Posterior vena cava (tissue), 2 donors: Measurements from ENCODE around the gene SKAP1. TPM values are rescaled to one million over a fixed set of nuclear protein-coding genes. Genes with fewer than 3 reads are reported as not detected.

Source experiments
- DNase-seq: peaks from one replicate; pipeline ENCODE4 v3.0.0-alpha.2; 2020; ENCODE audit warnings: low spot score
- intact Hi-C, 2 donors: fragments of 100-400 bp; cut with DNase I; formaldehyde crosslinking; loops; one replicate each; pipeline versions ENCODE4 v1.14.1 to v1.14.2; 2022 to 2023
- total RNA-seq, 2 donors: library from RNA; stranded (reverse); fragmentation: NEBNext Ultra II Directional; extraction: Animal tissue kit (Norgen Biotek cat#: 25700); gene quantifications; one replicate each; pipeline ENCODE4 v1.2.1, GENCODE V29; 2021
- donor health status: DM: yes; HTN: yes; CAD: no.
- donor health status: DM: yes; HTN: yes; CAD: no.

The SKAP1 gene
- total RNA-seq, 2 donors from 2014 or later, result 1.1 to 1.5 TPM

DNA sequence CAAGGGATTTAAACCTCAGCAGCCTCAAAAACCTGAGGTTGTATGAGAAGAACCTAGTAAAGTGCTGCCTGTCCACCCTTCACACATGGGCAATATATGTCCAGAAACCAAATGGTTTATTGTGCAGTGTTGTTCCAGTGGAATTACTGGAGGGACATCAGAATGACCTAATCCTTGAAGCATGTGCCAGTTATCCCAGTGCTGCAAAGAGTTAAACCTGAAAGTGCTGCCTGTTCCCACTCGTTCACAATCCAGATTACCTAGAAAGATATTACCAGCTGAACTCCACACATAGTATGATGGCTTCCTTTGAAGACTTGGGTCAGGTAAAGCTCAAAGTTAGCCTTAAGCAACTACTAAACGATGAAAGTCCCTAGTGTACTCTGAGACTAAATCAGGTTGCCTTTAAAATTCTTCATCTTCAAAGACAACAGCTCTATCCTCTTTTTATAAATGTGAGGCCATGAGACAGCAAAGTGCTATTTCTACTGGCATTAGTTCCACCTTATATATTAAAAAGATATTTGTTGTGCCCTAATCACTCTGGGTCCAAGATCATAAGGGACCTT lies 189.4 kb downstream of the SKAP1 start:
- DNase-seq, result no peak
- intact Hi-C loops, result no loop called here

DNA sequence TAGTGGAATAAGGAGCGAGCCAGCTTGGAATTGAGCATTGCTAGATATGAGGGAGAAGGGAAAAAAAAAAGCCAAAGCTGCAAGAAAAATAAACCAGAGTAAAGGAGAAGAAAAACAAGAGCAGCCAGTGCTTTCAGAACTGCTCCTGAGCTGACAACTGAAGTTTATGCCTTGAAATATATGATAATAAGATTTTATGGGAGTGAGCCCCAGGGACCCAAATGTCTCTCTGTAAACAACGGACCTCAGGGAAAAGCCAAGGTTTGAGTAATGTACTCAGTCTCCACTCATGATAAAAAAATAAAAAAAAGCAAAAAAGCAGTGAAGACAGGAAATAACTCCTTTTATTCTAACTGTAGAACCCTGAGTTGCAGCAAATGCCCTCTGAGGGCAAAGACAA lies 189.9 kb downstream of the SKAP1 start:
- intact Hi-C loops, result no loop called here
- no peak for DNase-seq

DNA sequence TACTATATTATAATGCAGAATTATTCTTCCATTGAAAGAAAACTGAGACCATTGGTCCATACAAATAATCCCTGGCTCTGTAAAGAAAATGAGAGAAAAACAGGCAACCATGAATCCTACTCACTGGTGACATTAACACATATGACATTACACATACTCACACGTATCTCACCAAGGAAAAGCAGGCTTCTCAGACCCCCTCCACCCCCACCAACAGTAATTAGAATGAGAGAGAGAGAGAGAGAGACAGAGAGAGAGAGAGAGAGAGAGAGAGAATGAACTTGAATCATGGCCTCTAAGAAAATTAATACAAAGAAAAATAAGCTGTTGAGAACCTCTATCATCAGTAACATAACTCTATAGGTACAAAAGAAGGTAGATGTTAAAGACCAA lies 190.4 kb downstream of the SKAP1 start:
- intact Hi-C loops, result no loop called here
- no peak for DNase-seq

DNA sequence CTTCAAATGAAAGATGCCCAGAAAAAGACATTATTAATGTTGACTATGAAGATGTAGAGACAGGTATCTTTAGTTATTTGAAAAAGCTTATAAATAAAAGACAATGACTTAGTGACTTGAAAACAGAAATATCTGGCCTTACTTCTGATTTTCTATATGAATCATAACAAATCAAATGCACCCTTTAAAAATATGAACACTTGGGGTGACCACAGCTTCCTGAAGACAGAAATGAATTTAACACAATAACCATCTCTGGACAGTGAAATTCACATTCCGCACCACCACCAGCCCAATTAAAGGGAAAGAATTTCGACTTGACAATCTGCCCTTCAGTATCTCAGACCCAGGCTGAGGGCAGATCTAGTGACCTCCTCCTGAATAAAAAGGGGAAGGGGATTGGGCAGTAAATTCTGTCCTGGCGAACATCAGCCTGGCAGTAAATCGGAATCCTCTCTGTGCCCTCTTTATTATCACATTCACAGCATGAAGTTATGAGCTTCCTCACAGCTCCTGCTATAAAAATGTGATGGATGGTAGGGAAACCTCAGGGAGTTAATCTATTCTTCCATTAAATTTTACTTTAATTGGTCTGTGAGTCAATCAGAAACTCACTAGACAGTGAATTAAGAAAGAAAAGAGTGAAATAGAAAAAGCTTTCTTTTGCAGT lies 190.9 kb downstream of the SKAP1 start:
- intact Hi-C loops, result no loop called here

DNA sequence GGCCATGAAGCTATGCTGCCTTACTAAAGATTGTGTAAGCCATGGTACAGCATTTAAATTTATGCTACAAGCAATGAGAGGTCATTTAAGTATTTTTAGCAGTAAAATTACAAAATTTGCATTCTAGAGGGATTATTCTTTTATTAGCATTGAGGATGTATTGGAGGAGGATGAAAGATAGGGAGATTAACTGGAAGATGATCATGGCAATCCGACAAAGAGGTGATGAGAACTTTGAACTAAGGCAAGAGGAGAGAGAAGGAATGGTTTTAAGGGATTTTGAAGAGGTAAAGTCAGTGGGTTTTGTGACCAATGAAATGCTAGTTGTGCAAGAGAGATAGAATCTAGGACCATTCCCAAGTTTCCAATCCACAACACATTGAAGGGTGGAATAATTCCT lies 192.6 kb downstream of the SKAP1 start:
- no peak for DNase-seq
- intact Hi-C loops, result no loop called here

More for the DNA sequence above, 190.9 kb downstream of the SKAP1 start:
- no peak for DNase-seq

DNA sequence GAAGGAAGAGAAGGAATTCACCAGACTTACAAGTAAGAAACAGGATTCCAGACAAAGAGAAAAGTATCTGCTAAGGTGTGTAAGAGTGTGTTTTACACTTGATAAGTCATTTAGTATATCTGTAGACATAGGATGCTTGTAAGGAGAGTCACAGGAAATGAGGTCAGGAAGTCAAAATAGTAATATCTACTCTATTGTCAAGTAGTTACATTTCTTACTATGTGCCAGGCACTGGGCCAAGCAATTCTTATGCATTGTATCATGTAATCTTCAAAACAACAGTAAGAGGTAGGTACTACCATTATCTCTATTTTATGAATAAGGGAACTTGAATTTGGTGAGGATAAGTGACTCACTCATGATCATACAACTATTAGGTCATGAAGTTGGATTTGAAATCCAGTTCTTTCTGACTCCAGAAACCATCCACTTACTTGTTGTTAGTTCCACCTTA lies 193.3 kb downstream of the SKAP1 start:
- no peak for DNase-seq
- intact Hi-C loops, result no loop called here

DNA sequence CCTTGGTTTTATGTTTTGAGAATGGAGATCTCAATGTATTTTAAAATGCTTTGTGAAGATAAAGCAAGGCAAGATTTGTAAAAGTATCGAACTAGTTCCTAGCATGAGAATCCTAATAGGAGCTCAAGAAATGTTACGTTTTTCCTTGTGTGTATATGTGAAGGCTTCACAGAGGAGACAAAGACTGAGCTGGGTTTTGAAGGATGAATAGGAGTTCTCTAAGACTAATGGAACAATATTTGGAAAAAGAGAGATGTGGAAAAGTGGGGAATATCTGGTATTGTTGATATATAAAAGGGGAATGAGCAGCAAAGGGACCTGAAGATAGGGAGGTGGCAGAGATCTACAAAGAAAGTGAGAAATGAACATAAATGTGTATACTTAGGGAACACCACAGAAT lies 195.1 kb downstream of the SKAP1 start:
- intact Hi-C loops, result no loop called here

DNA sequence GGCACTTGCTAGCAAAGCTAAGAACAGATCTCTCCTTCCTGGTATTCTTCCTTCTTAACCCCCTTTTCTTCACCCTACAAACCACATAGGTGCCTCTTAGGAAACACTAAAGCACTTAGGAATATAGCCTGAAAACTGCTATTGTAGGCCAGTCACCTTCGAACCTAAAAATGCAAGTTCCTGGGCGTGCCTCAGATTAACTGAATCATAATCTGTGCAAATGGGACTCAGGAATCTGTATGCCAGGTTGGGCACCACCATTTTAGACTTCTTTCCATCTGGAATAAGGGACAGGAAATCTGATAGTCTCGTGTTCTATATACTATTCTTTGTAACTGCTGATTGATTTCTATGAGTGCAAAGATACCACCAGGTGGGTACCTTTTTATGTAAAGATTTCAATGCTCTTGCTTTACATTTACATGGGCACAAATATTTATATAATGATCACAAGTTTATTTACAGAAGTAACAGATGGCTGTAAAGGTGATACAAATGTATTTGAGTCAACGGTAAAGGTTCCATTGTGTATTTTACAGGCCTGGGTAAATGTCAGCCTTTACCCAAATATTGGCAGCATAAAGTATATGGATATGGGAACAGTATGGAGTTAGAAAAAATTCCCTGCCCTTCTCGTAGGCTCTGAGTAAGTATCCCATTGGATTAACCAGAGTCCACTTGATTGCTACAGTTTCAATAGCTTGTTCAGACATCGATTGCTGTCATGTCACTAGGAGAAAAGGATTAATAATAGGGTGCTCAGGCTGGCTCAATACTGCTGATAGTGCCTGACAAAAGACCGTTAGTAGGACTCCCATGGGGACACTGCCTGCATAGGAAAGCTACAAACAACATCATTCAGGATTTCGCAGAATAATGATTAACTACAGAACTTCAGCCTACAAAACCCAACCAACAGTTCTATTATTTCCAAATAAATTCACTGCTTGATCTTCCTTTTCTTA lies 197.7 kb downstream of the SKAP1 start:
- DNase-seq, result no peak
- intact Hi-C loops, result no loop called here

More for the DNA sequence above, 195.1 kb downstream of the SKAP1 start:
- DNase-seq, result no peak

DNA sequence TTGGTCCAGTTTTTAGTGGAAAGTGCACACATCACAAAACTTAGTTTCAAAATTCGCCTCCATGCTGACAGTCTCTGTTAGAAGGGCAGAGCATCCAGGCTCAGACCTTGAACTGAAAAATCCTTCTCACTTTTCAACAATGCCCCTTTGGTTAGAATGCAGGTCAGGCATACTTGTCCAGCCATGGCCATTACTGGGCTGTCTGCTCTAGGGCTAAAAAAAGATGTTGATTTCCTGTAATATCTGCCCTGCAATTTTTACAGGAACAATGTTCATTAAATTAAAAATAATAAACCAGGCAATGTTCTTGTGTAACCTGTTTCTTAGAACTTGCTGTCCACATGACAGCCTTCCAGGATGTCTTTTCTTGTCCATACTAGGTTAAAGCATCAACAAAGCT lies 200.1 kb downstream of the SKAP1 start:
- intact Hi-C loops, result loop anchor here in 1 of 2 donors (10.0 kb wide), 1 partner anchor 105 kb away; no protein-coding TSS in a partner anchor
- DNase-seq, result no peak

DNA sequence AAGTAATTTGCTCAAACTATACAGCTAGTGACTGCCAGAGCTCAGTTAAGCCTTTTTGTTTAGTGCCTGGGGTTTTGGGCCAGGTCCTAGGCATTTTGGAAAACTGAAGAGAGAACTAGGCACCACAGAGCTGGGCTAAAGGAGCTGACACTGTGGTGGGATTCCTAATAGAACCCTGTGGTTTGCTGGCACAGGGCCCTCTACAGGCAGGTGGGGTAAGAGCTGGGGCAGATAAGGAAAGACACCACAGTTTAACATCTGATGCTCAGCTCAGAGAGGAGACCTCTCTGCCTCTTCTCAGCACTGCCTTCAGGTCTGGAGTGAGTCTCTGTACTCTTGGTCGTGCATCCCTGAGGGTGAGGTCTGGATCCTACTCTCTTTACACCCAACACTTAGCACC lies 201.3 kb downstream of the SKAP1 start:
- intact Hi-C loops, result loop anchor here in 1 of 2 donors (10.0 kb wide), 1 partner anchor 106 kb away; no protein-coding TSS in a partner anchor

DNA sequence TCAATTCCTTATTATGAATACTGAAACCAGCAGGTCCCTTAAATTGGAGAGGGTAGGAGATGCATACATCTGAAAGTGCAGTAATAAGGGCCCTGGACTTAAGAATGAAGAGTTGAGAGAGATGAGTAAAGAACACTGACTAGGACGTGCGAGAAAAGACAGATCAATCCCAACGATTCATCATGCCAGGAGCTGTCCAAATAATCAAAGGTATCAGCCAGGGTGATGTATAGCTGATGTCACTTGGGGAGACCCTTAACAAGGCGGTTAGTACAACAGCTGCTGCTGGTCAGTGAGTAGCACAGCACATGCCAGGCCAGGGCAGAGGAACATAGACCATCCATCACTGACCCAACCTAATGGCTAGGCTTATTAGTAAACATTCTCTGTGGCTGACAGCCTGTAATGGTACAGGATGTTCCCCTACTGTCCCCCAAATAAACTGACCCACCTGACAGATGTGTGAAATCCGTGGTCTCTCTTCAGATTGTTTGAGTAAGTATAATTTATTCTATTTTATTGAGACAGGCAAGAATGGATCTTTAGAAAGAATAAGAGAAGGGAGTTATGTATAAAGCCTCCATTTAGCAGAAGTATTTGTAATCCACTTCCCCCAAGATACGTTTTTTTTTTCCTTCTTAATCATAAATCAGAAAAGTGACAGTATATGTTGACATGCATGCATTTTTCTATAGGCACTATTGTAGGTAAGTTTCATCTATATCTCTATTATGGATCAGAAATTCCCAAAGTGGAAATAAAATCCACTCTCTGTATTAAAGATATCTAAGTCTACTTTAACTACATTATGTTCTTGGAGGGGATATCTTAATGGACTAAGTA lies 204.1 kb downstream of the SKAP1 start:
- intact Hi-C loops, result loop anchor here in 1 of 2 donors (10.0 kb wide), 1 partner anchor 109 kb away; no protein-coding TSS in a partner anchor
- no peak for DNase-seq

More for the DNA sequence above, 201.3 kb downstream of the SKAP1 start:
- no peak for DNase-seq

DNA sequence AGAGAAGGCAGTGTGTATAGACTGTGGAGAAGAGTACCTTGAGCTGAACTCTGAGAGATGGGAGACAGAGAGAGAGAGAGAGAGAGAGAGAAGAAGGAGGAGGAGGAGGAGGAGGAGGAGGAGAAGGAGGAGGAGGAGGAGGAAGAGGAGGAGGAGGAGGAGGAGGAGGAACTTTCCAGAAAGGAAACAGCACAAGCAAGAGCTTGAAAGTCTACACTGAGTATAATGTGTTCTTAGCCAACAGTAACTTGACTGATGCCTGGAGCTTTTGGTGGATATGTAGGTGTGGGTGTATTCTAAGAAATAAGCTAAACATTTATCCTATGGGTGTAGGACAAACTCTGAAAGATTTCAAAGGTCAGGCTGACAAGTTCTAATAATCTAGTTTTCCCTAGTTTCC lies 206.1 kb downstream of the SKAP1 start:
- no peak for DNase-seq
- intact Hi-C loops, result loop anchor here in 1 of 2 donors (10.0 kb wide), 1 partner anchor 111 kb away; no protein-coding TSS in a partner anchor

DNA sequence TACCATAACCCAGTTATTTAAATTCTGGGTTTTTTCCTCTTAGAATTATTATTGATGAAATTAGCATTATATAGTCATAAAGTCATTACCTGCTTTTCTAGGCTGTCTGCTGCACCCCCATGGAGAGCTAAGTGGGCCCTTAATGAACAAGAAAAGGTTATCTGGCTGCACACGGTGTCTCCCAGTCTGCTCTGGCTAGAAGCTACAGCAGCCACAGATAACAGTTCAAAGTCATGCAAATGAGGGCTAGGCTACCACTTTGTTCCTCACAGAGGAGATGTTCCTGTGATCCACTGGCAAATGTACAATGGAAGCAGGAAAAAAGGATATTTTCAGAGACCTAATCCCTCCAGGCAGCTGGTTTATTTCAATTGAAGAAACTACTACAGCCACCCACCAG lies 210.4 kb downstream of the SKAP1 start:
- DNase-seq, result no peak
- intact Hi-C loops, result loop anchor here in 1 of 2 donors (10.0 kb wide), 1 partner anchor 115 kb away; no protein-coding TSS in a partner anchor

DNA sequence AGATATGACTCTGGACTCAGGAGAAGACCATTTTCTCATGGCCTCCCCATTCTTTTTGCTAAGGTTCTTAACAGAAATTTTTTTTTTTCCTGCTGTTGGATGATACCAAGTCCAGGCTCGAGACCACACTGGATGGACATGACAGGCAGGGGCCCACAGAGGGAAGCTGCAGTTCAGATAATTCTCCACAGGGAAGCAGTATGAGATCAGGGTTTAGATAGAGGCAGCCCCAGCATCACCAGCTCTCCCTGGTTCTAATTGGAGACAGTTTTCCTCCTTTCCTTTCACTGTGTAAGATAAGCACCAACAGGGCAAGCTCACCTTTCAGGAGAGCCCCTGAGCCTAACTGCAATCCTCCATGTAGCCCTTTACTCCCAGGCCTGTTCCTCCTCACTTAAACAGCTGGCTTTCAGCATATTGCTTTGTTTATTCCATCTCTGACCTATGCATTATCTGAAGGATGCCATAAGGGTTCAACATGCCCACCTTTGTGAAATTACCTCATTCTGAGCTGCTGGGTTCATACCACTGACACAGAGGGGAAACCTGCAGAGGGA lies 214.4 kb downstream of the SKAP1 start:
- intact Hi-C loops, result no loop called here

DNA sequence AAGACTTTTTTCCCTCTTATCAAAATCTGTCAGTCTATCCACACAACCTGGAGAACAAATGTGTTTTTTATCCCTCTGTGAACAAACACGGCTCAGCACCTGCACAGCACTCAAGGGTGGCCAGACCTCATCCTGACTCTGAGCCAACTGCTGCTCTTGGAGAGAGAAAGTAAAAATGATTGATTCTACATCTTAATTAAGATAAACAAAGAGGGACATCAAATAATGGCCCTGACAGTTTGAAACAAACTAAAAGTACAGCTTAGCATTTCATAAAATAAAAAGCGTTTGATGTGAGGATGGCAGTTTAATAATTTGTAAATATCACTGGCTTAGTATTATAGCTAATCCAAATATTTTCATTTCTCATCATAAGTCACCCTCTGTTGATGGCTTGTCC lies 216.2 kb downstream of the SKAP1 start:
- intact Hi-C loops, result no loop called here
- DNase-seq, result no peak

More for the DNA sequence above, 214.4 kb downstream of the SKAP1 start:
- DNase-seq, result no peak

DNA sequence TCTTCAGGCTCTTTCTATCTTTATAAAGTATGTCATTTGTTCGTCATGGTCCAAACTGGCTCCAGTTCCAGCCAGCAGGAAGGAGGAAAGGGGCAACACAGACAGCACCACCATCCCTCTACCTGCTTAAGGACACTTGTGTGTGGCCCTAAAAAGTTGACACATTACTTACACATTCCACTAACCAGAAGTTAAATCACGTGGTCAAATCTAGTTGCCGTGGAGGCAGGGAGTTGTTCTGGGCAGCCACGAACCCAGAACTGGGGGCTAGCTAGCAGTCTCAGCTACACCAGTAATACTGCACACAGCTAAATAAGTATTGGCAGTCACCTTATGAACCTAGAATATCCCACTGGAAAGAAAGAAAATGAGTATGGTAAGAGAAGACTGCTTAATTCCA lies 218.2 kb downstream of the SKAP1 start:
- DNase-seq, result no peak
- intact Hi-C loops, result no loop called here

DNA sequence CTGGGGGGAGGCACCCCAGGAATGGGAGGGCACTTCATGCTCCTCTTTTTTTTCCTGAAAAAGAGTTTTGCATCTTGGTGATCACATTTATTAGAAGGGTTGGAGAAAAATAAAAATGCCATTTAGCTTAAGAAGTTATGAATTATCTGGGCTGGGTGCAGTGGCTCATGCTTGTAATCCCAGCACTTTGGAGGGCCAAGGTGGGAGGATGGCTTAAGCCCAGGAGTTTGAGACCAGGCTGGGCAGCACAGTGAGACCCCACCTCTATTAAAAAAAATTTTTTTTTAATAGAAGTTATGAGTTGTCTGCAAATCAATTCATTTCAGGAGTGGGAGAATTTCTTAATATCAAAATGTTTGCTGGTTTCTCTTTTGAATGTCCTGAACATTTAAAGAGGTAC lies 219.0 kb downstream of the SKAP1 start:
- no peak for DNase-seq
- intact Hi-C loops, result no loop called here

DNA sequence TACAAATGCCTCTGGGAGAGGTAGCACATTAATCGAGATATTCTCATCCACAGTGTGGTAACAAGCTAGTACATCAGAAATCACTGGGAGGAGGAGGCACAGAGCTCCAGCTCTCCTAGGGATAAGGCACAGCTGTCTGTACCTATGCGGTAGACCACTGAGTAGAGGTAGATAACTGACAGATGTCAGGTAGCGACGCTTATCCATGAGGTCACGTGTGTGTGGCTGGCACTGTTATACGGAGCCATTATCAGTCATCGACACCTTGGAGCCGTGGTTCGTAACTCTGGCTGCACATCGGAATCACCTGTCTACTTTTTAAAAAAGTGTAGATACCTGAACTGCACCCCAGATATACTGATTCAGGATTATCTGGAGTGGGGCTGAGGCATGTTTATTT lies 220.0 kb downstream of the SKAP1 start:
- no peak for DNase-seq
- intact Hi-C loops, result no loop called here
